ENCODE data around the gene TSPAN16. TPM values are rescaled to one million over a fixed set of nuclear protein-coding genes. Genes with fewer than 3 reads are reported as not detected.

The TSPAN16 gene
- total and polyA plus RNA-seq, 2 donors (not counting 3 experiments of a cell fraction or from before 2014, with no cell fraction given), result not detected

- Histone ChIP-seq H4K20me1 (replicated peaks; ENCODE audit: control insufficient read depth, extremely low read depth, insufficient read depth, low read length) (no peaks in the 10 kb centered on the region), H3K9me1 (replicated peaks; ENCODE audit: control insufficient read depth, extremely low read depth, insufficient read depth, low read length) (no peaks in the 10 kb centered on the region), H3K9me3 (replicated peaks; ENCODE audit: control insufficient read depth, insufficient read depth, low read length) (no peaks in the 10 kb centered on the region), H3K79me2 (ENCODE audit: control insufficient read depth, insufficient read depth, low read length) (no peaks in the 10 kb centered on the region), H2AFZ (ENCODE audit: low read depth, low read length) (no peak overlapping the region), H3K4me2 (ENCODE audit: insufficient read depth, low read length) (no peak overlapping the region), H3K4me1 (ENCODE audit: control insufficient read depth, extremely low read depth, insufficient read depth, low read length) (peaks cover 31% of the 10 kb centered on the region), H3K4me3 (replicated peaks in 1 of 3; ENCODE audit: insufficient read depth in 1 of 3, low read depth in 1 of 3, low read length in 3 of 3) (no peak overlapping the region), H3K36me3 (ENCODE audit: control insufficient read depth in 2 of 2, extremely low read depth in 1 of 2, insufficient read depth in 2 of 2, low read length in 2 of 2) (peaks cover 0 to 3% of the 10 kb centered on the region in 2 experiments), H3K27me3 (ENCODE audit: control insufficient read depth in 2 of 2, insufficient read depth in 2 of 2, low read length in 2 of 2) (no peaks in the 10 kb centered on the region), H3K27ac (ENCODE audit: insufficient read depth, low read depth, low read length) (no peak overlapping the region), H3K9ac (replicated peaks; ENCODE audit: extremely low read depth, insufficient read depth, low read length) (no peak overlapping the region)
- dilution Hi-C loops (cut with MboI; ENCODE audit: extremely low pct_ligation_motif_present, low sequenced_read_pairs), result no loop called here
- FAIRE-seq, result no peak
- TF ChIP-seq EZH2 (IDR thresholded peaks at IDR 0.05; ENCODE audit: borderline replicate concordance, low read depth, low read length, severe bottlenecking), result no peak
- TF ChIP-seq POLR2A (IDR thresholded peaks at IDR 0.05; ENCODE audit: low read depth, low read length), result no peak
- TF ChIP-seq, protein P1, sequence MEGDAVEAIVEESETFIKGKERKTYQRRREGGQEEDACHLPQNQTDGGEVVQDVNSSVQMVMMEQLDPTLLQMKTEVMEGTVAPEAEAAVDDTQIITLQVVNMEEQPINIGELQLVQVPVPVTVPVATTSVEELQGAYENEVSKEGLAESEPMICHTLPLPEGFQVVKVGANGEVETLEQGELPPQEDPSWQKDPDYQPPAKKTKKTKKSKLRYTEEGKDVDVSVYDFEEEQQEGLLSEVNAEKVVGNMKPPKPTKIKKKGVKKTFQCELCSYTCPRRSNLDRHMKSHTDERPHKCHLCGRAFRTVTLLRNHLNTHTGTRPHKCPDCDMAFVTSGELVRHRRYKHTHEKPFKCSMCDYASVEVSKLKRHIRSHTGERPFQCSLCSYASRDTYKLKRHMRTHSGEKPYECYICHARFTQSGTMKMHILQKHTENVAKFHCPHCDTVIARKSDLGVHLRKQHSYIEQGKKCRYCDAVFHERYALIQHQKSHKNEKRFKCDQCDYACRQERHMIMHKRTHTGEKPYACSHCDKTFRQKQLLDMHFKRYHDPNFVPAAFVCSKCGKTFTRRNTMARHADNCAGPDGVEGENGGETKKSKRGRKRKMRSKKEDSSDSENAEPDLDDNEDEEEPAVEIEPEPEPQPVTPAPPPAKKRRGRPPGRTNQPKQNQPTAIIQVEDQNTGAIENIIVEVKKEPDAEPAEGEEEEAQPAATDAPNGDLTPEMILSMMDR (IDR thresholded peaks at IDR 0.05; ENCODE audit: extremely low read depth in 1 of 2, insufficient read depth in 1 of 2, low read depth in 1 of 2, low read length in 2 of 2), result no peak
- no peak for TF ChIP-seq MYC (IDR thresholded peaks at IDR 0.05; ENCODE audit: low read depth, low read length)
- TF ChIP-seq POLR2AphosphoS5 (IDR thresholded peaks at IDR 0.05; ENCODE audit: insufficient read depth, low read depth, low read length), result no peak
- TF ChIP-seq GATA2 (IDR thresholded peaks at IDR 0.05; ENCODE audit: insufficient read depth, insufficient read length, low read depth, low read length), result no peak
- TF ChIP-seq FOS (IDR thresholded peaks at IDR 0.05; ENCODE audit: borderline replicate concordance, insufficient read depth, low read length), result no peak
- ChIA-PET POLR2A (interaction anchor here (0.6 kb wide), 1 partner anchor 20 kb away, joined by 3 read pairs; no protein-coding TSS in a partner anchor), CTCF (no interaction called here)
- no TSS peak for BruUV-seq (replicated peaks)
- intact Hi-C loops (cut with micrococcal nuclease), result no loop called here
- no peak for DNase-seq (ENCODE audit: low read depth, low spot score)
Measured at GRCh38 chr19:11342429-11342828, 46.5 kb downstream of the TSPAN16 start.
